Anterior cingulate cortex (tissue), 58 donors: ENCODE data around the gene HNF1A.
A peak's percentile ranks its signal among the peaks of the same experiment; 100 is the strongest.

Experiments used
- DNase-seq, 58 donors: peaks; one replicate each; lab custom pipeline; 2025; lab: John Stamatoyannopoulos, UW

HNF1A gene

GRCh38 chr12:121005346-121005815 is 27.0 kb downstream of the HNF1A start:
- peak in 12 of 58 donors; percentile 0 to 22 (median 4) for DNase-seq

GRCh38 chr12:121008347-121009098 is 30.2 kb downstream of the HNF1A start:
- DNase-seq = no peak

DNA sequence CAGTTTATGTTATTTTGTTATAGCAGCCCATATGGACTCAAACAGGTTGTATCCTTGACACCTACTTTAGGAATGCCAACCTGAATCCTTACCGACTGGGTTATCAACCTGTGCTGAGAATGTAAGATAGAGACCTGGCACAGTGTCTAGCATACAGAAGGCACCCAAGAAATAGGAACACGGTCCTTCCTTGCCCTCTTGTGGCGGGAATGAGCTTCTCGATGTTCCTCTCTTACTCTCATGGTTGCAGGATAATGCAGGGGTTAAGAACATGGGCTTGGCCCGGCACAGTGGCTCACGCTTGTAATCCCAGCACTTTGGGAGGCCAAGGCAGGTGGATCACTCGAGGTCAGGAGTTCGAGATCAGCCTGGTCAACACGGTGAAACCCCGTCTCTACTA is 31.4 kb downstream of the HNF1A start:
- peak in 11 of 58 donors; percentile 3 to 41 (median 17) for DNase-seq

GRCh38 chr12:121010860-121011259 is 32.5 kb downstream of the HNF1A start:
- DNase-seq = no peak

DNA sequence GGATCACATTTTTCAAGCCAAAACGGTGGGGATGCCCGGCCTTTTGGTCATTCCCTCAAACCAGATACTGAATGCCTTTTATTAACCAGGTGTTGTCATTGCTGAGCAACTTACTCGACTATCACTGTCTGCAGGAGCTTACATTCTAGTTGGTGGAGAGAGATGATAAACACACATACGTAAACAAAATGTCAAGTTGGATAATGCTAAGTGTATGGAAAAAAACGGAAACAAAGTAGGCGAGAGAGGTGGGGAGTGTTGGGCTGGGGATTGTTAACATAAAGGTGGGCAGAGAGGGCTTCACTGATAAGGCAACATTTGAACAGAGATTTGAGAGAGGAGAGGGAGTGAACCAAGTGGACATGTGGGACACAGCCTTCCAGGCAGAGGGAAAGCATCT is 33.5 kb downstream of the HNF1A start:
- no peak for DNase-seq

- no peak for DNase-seq
These were observed 35.4 kb downstream of the HNF1A start for GRCh38 chr12:121013715-121014114.

- peak; percentile 16 to 97 (median 88) for DNase-seq
These were observed 37.8 kb downstream of the HNF1A start, which contains the start of gene C12orf43 for GRCh38 chr12:121015825-121016766. TSS of gene C12orf43 (minus strand) at chr12:121016487. CDS start at chr12:121016474, 13 bp downstream.

GRCh38 chr12:121017966-121018491 is 39.7 kb downstream of the HNF1A start:
- DNase-seq = no peak

DNA sequence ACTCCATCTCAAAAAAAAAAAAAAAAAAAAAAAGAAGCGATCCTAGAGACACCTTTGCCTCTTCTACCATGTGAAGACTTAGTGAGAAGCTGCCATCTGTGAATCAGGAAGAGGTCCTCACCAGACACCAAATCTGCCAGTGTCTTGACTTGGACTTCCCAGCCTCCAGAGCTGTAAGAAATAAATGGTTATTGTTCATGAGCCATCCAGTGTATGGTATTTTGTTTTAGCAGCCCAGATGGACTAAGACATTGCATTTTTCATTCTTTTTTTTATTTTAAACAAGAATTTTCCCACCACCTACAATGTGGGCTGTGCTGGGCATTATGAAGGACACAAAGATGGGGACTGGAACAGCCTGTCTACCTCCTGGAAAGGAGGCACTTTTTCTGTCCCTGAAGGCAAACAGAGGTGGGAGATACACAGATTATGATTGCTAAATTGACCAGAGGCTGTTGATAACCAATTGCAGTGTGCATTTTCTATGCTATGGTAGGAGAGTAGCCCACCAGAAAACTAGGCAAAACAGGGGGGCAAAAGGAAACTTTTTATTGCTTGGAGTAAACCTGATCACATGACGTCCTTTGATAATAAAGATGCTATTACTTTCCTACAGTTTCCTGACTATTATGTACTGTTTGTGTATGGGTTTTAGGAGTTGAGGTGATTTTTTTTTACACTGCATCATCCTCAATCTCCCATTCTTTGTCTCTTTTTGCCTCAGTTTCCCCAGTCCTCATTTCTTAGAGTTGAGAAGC is 40.7 kb downstream of the HNF1A start:
- no peak for DNase-seq

DNA sequence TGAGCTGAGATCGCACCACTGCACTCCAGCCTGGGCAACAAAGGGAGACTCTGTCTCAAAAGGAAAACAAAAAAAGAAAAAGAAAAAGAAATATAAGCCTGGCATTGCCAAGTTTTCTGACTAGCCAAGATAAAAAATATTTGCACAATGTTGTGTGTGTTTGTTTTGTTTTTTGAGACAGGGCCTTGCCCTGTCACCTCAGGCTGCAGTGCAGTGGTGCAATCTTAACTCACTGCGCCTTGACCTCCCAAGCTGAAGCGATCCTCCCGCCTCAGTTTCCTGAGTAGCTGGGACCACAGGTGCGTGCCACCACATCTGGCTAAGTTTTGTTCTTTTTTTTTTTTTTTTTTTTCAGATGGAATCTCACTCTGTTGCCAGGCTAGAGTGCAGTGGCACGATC is 43.4 kb downstream of the HNF1A start:
- DNase-seq = no peak

DNA sequence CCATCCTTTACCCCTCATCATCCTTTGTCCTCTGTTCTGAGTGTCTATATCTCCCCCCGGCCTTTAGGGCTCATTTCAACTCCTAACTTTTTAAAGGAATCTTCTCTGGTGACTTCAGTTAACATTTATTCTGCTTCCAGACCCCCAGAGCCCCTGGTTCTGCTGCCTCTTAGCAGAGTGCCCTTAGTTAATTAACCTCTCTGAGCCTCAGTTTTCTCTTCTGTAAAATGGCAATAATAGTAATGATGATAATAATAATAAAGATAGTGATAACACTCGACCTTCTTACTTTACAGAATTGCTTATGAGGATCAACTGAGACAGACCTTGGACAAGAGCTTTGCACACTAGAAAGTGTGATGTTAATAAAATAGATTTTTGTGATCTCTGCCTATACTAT is 44.4 kb downstream of the HNF1A start:
- no peak for DNase-seq

DNA sequence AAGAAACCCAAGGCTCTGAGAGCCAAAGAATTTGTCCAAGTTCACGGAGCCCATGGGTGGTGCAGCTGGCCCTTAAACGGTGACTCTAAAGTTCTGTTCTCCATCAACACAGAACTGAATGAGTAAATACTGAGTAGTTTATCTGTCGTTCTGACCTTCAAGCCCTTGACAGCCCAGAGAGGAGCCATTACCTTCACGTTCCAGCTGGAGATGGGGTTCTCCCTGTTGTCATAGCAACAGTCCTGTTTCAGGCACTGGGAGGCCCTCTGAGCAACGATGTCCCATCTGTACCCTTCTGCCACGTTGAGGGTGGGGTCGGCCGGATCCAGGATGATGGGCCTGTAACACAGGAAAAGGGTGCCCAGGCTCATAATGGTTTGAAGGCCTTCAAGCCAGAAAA is 45.5 kb downstream of the HNF1A start:
- no peak for DNase-seq

GRCh38 chr12:121025442-121026226 is 47.3 kb downstream of the HNF1A start:
- no peak for DNase-seq

DNA sequence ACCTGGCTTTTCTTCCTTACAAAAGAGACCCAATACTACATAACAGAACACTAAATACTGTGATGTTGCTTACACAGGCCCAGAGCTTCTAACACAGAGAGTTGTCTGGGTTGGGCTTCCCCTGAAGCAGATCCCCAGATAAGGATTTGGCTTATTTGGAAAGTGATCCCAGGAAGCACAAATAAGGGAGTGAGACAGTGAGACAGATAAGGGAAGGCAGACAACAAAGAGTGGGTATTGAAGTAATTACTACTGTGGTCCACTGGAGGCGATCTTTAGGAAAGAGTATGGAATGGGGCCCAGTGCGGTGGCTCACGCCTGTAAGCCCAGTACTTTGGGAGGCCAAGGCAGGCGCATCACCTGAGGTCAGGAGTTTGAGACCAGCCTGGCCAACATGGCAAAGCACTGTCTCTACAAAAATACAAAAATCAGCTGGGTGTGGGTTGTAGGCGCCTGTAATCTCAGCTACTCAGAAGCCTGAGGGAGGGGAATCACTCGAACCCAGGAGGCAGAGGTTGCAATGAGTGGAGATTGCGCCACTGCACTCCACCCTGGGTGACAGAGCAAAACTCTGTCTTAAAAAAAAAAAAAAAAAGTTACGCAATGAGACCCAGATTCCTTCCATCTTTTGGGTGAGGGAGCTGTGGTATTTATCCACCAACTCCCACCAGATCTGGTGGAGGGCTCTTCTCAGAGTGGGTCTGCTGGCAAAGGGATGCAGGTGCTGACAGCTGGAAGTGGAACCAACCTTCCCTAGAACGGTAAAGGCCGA is 48.1 kb downstream of the HNF1A start:
- DNase-seq = no peak

- DNase-seq = no peak
These were observed 52.4 kb downstream of the HNF1A start for GRCh38 chr12:121030576-121031212.

DNA sequence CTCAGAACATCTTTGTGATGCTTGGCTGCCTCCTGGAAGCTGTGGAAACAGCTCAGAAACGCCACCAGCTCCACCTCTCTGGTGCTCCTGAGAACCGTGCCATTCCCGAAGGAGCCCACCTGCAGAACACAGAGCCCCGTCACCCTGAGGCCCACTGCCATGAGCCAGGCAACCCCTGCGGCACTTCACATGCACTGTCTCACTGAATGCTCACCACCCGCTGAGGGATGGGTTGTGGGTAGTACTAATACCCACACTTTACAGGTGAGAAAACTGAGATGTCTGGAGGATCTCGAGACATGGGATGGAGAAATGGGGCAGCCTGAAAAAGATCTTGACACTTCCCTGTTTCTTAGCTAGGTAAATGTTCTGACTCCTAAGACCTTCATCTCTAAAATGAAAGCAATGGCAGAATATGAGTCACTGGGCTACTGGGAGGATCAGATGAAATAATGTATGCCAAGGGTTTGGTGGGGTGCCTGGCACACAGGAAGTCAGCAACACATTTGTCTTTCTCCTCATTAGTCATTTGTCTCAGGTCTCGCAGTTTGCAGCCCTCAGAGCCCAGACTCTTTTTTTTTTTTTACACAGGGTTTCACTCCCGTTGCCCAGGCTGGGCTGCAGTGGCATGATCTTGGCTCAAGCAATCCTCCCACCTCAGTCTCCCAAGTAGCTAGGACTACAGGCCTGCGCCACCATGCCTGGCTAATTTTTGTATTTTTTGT is 55.4 kb downstream of the HNF1A start:
- no peak for DNase-seq

DNA sequence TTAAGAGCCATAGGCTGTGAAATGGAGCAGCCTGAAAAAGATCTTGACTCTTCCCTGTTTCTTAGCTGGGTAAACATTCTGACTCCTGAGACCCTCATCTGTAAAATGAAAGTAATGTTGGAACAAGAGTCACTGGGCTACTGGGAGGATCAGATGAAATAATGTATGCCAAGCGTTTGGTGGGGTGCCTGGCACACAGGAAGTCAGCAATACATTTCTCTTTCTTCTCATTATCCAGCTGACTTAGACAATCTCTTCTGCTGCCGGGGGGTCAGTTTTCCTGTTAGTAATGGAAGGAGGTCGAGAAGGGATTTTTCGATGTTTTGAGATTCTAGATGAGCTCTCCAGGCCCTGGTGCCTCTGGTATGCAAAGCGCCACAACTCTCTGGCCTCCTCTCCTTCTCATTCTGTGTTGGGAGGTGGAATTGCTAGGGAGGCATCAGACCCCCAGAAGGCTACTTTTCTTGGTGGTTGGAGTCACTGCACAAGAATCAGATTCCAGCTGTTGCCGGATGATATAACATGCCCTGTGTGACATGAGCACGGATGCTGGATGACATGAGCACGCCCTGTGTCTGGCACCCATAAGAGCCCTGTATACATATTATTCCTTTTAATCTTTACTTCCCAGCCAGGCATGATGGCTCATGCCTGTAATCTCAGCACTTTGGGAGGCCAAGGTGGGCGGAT is 56.4 kb downstream of the HNF1A start:
- no peak for DNase-seq
